Fibroblast of mammary gland (primary cell): ENCODE data around the gene ATXN1.

Source experiments
- DNase-seq: peaks from one replicate; pipeline ENCODE4 v3.0.0-alpha.2; 2010; ENCODE audit warnings: low read depth
- H3K4me3 ChIP-seq: 2 replicates; pipeline ENCODE4 v1.5.1; 2011; ENCODE audit warnings: low read depth, mild to moderate bottlenecking, low read length, moderate library complexity; ENCODE audit not compliant: control insufficient read depth
- CTCF ChIP-seq: conservative IDR thresholded peaks from 2 replicates; pipeline ENCODE4 v1.5.1; 2011; ENCODE audit warnings: low read depth, low read length, inconsistent platforms; ENCODE audit not compliant: control insufficient read depth, insufficient read depth

ATXN1 gene

GRCh38 chr6:16570221-16570553, 191.1 kb downstream of the ATXN1 start:
- TF ChIP-seq CTCF, result no peak
- no peak overlapping the region for H3K4me3 ChIP-seq
- no peak for DNase-seq

GRCh38 chr6:16568128-16568527, 193.1 kb downstream of the ATXN1 start:
- no peak overlapping the region for H3K4me3 ChIP-seq
- no peak for DNase-seq
- TF ChIP-seq CTCF, result no peak

GRCh38 chr6:16567071-16567470, 194.2 kb downstream of the ATXN1 start:
- no peak overlapping the region for H3K4me3 ChIP-seq
- TF ChIP-seq CTCF, result no peak

GRCh38 chr6:16564436-16564835, 196.8 kb downstream of the ATXN1 start:
- no peak for DNase-seq
- H3K4me3 ChIP-seq, result no peak overlapping the region
- TF ChIP-seq CTCF, result no peak

More at GRCh38 chr6:16567071-16567470, 194.2 kb downstream of the ATXN1 start:
- DNase-seq, result no peak

- no peak overlapping the region for H3K4me3 ChIP-seq
- no peak for DNase-seq
- TF ChIP-seq CTCF, result no peak
Measured at GRCh38 chr6:16563628-16564240, 197.5 kb downstream of the ATXN1 start.

GRCh38 chr6:16562498-16562897, 198.8 kb downstream of the ATXN1 start:
- TF ChIP-seq CTCF, result no peak
- no peak overlapping the region for H3K4me3 ChIP-seq
- DNase-seq, result peak; percentile 55

- no peak for TF ChIP-seq CTCF
- no peak for DNase-seq
- H3K4me3 ChIP-seq, result no peak overlapping the region
Measured at GRCh38 chr6:16559071-16559470, 202.2 kb downstream of the ATXN1 start.
